NCI-H1436 treated with DMSO at 0.1 percent for 48 hours (cell line): ENCODE measurements around the gene GPD2.
"Not testable (repeated sequence)": the region's sequence is repeated elsewhere in the genome, so short reads cannot be mapped to it uniquely, and the experiment has no call there.

Experiments used
- DNase-seq: peaks from one replicate; lab custom pipeline; 2025; lab: John Stamatoyannopoulos, UW

GPD2 gene

DNA sequence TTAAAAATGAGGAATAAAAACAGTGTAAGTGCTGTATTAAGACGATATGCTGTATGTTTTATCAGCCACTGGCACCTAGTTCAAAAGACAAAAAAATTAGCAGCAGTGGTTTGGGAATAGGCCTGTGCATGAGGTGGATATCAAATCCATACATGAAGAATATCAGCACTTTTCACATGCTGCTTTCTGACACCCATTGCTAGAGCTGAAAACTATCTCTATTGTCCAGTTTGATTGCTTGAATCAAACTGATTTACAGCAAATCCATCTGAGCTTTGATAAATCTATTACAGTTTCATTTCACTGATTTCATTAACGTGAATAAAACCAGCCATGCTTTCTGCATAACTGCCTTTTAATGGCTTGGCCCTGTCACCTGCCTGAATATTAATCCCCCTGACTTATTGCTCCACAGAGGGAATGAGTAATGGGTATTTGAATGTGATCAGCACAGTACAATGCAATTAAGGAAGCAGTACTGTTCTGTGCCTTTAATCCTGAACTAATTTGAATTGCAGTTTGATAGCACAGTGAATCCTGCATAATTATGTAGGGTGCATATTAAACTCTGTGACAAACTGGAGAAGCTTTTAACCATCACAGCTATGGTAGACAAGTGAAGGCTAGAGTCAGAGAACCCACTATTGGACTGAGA, 154.0 kb downstream of the GPD2 start:
- DNase-seq = no peak

DNA sequence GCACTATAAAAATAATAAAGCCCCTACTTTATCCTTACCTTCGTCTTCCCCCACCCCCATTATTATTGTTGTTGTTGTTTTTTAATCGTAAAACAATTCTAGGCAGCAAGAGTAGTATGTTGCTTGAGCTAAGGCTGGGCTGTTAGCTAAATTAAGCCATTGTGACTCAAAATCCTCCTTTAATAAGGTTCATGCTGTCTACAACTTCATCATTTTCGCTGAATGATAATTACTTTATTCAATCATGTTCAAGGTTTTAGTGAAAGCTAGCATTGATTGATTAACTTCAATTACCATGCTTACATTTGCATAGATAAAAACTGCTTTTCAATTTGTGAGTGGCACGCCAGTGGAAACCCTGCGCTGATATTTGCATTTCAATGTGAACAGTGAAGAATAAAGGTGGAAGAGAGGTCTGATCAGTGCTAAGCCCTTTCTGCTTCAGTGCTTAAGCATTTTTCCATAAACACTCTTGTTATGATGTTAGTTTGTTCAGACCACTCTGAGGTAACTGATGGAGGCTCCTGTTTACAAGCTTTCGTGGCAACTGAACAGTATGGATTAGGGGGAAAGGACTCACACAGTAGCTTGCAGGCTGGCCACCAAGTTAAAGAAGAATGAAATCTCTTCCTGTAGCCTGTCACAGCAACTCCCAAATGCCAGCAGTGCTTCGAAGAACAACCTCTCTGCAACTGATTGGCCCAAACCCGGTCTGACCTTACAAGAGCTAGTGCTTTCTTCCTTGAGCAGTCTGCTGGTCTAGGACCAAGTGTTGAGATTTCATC, 156.8 kb downstream of the GPD2 start:
- DNase-seq = no peak

DNA sequence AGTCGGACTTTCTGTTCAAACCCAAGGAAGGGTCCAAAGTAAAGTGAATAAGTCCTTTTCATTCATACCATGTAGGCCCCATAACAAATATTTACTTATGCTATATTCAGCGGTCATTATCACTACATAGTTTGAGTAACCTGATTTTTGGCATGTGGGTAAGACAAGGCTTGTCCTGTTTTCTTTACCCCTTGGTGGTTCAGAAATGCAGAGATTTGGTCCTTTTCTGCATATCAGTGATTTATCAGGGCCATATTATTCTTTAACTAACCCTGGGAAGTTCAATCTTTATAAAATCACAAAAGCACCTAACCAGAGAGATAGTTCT, 157.4 kb downstream of the GPD2 start:
- no peak for DNase-seq

DNA sequence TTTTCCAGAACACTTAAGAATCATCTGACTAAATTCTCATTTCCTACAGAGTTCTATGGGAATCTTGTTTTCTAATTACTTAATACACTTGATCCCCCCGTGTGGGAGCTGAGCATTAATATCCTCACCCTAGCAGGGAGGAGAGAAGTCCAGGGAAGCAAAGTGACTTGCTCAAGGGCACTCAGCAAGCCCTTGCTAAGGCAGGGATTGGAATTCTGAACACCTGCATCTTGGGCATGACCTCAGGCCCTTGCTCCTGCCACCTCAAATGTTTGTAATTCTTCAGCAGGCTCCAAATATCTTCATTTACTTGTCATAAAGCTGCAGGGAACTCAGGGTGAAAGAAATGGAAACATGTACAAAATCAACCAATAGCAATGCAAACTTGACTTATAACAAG, 162.4 kb downstream of the GPD2 start:
- DNase-seq = no peak

DNA sequence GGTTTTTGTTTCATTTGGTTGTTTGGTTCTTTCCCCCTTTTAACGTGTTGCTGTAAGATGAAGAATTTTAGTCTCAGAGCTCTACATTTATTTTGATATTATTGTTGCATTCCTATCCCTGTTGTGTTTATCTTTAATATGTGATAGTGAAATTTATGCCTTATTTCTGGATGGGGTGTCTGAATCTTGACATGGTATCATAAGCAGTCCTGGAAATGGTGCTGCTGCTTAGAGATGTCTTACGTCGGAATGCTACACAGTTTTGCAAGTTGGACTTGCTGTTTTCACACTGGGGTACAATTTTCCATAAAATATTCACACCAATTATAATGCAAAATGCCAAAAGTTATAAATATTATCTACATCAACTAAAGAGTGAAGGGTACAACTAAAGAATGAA, 164.0 kb downstream of the GPD2 start:
- no peak for DNase-seq

DNA sequence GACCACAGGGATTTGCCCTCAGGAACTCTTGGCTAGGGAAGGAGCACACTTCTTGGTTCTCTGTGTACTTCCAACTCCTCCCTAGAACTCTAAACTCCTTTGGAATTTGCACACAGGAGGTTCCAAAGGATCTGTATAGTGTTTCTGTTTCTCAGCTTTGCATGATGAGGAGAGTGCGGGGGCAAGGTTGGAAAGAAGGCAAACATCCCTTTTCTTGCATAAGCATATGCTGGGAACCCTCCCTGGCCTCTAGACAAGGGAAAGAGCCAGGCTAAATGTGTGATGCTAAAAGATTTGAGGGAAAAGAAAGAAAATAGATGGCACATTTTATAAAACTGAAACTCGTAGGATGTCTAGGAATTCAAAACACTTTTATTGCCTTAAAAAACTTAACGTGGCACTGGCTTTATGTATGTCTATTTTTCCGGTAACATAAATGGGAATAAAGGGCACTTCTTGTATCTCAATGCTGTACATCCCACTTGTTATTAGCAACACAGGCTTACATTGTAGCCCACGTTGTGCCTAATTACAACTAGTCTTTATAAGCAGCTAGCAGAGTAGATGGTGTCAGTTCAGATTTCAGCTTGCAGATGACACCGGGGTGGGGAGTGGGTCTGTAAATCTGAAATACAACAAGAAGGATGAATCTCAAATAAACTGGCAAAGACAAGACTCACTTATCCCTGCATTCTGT, 165.8 kb downstream of the GPD2 start:
- DNase-seq = no peak

DNA sequence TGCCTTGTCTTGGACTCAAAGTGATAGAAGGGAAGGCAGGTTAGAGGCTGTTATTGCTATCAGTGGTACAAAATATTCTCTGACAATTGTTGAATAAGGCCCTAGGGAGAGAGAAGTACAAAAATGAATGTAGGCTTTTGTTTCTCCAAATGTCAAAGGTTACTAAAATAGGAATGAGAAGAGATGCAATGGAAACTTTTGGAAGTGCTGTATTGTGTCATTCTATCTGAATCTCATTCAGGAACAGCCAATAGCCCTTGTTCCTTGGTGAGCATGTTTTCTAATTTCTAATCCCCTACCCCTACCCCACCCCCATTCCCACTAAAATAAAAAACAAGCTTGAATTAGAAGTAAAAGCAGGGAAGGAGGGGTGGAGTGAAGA, 166.4 kb downstream of the GPD2 start:
- no peak for DNase-seq

DNA sequence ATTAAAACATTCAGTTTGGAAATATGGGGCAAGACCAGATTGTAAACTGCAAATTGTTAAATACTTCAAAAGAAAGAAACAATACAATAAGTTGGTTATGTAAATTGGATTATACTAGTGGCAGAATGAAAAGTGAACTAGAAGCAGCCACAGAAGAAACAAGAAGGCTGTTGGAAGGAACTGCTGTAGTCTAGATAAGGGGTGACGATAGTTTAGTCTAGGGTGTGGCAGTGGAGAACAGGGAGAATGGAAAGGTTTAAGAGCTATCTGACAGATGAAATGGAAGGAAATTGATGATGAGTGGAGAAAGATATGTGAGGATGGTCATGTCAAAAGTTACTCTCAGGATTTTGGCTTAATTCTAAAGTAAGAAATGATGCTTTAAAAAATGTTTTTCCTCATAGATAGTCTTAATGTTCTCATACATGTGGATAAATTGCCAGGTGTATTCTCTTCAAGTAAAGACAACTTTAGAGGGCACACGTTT, 179.7 kb downstream of the GPD2 start:
- no peak for DNase-seq

DNA sequence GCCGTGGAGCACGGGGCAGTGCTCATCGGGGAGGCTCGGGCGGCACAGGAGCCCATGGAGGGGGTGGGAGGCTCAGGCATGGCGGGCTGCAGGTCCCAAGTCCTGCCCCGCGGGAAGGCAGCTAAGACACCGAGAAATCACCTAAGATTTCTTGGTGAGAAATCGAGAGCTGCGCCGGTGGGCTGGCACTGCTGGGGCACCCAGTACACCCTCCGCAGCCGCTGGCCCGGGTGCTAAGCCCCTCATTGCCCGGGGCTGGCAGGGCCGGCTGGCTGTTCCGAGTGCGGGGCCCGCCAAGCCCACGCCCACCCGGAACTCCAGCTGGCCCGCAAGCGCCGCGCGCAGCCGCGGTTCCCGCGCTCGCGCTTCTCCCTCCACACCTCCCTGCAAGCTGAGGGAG, 181.9 kb downstream of the GPD2 start:
- not testable (repeated sequence) for DNase-seq

DNA sequence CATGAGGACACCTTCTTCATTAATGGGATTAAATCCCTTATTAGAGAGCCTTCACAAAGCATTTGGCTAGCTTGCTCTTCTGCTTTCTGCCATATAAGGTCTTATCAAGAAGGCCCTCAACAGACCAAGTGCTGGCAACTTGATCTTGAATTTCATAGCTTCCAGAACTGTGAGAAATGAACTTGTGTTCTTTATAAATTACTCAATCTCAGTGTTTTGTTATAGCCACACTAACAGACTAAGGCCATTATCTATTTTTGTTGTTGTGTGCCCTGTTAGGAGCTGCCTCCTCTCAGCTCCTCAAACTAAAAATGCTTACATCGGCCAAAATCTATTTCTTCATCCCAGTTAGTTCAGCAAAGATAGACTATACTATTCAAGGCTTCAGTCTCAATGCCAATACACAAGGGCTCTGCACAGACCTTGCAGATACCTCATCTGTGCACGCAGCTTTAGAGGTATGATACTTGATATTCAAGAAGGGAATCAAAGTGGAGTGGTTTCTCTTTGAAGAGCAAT, 182.9 kb downstream of the GPD2 start:
- no peak for DNase-seq

DNA sequence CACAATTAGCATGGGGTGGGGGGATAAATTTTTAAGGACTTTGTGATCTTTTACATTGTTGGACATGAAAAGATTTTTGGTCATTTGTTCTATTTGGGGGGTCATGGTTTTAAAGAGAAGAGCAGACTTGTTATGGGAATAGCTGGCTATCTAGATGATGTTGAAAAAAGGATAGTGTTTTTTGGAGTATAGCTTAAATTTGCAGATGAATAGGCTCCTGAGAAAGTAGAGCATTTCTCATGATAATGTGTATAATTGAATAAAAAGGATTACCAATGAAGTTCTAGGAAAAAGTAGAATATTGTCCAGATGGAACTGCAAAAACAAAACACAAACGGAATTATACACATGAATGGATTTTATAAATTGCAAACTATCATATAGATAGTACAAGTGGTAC, 186.3 kb downstream of the GPD2 start:
- no peak for DNase-seq

DNA sequence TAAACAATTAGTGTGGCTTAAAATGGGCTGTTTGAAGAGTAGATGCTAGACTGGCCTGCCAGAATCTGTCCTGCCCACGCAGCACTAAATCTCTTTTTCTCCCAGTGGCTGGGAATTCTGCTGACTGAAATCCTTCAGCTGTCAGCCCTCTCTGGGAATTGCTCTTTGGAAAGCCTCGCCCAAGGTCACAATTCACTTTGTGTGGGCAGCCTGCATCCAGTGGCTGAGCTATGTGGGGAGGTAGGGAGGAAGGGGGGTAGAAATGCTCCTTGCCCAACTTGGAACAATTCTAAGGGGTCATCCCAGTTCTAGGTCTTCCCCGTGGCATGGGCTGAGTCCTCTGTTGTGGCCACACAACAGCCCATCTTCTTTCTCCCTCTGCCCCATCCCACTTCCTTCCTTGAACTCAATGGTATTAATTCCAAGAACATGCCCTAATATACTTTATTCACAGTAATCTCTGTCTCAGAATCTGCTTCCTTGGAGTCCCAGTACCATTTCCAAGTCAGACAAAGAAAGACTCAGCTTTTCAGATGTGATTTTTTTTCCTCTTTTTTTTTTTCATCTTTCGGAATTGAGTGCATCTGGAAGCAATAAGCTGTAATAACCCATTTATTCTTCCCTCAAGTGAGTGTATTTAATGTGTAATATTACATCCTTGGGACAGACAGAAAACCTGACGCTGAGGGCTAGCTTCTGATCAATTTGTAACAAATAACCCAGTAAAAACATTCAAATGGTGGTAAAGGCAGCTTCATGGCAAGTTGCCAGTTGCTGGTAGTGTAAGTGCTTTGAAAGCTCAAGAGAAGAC, 189.4 kb downstream of the GPD2 start:
- no peak for DNase-seq

DNA sequence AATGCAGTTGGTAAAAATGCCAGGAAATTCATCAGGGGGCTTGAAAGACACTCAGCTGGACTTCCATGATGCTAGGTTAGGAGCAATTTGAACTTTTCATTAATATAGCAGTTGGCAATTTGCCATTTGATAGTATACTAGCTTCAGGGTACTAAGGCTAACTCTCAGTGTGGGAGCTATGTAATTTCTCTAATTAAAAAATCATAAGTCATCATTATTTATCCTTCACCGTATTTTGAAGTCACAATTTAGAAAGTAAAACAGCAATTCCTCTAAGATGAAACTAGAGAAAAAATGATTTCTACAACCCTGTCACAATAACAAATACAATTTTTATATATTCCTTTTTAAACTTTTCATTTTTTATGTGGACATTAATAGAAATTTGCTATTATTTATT, 190.8 kb downstream of the GPD2 start:
- DNase-seq = no peak

DNA sequence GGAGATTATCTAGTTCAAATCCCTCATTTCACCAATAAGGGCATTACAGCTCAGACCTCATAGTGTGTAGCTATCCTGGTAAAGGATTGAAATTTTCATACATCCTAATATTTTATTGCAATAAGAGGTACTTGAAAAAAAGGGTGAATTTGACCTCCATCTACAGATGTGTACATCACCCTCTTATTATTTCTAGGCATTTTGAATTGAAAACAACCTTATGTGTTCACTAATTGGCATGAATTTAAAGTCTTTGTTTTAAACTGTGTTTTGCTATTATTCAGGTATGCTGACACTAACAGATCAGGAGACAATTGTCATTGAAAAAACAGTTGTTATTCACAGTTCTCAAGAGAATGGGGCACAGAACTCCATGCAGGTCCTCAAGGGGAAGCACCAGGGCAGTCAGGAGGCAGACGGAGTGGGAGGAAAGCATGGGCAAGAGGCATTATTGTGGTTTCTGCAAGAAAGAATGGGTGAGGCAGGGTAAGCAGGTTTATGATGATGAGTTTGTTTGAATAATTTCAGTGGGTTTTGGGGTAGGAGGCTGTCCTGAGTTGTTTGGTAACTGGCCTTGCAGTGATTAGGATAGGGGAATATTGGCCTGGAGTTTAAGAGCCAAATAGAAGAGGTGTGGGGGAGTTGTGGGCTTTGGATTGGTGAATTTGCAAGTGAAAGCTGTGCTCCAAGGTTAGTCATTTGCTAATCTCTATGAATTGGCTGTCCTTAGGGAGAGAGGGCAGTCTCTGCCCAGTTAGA, 194.6 kb downstream of the GPD2 start:
- no peak for DNase-seq

DNA sequence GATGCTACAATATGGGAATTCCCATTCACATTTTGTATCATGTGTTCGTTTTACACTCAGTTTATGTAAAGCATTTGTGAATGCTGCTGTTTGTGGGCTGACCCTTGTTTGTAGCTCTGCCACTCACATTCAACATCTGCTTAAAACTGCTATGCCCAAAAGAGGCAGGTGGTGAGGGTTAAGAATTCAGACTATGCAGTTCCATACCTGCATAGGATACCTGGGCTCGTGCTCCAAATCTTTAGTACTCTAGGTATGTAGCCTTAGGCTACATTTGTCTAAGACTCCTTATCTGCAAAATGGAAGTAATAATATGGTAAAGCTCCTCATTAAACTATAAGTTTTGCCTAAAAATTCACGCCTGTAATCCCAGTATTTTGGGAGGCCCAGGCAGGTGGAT, 199.5 kb downstream of the GPD2 start:
- no peak for DNase-seq
